Suprapubic skin (tissue), 4 donors: ENCODE measurements around the gene GALNT8. TPM values are rescaled to one million over a fixed set of nuclear protein-coding genes. Genes with fewer than 3 reads are reported as not detected.

Experiments
- DNase-seq, 2 donors: peaks; one replicate each; pipeline ENCODE4 v3.0.0-alpha.2; 2019; ENCODE audit warnings: low spot score in 2 of 2
- H3K27ac ChIP-seq: fragments of 200-600 bp; sonication (generic); one replicate; pipeline ENCODE4 v1.5.1; 2019
- H3K27me3 ChIP-seq: fragments of 200-600 bp; sonication (generic); one replicate; pipeline ENCODE4 v1.5.1; 2019
- H3K36me3 ChIP-seq: fragments of 200-600 bp; sonication (generic); one replicate; pipeline ENCODE4 v1.5.1; 2019
- H3K4me1 ChIP-seq: fragments of 200-600 bp; sonication (generic); one replicate; pipeline ENCODE4 v1.5.1; 2019
- H3K4me3 ChIP-seq: fragments of 200-600 bp; sonication (generic); one replicate; pipeline ENCODE4 v1.5.1; 2019; ENCODE audit warnings: mild to moderate bottlenecking
- H3K9me3 ChIP-seq: fragments of 200-600 bp; sonication (generic); one replicate; pipeline ENCODE4 v1.5.1; 2019
- CTCF ChIP-seq, 2 donors: fragments of 200-600 bp in 1 of 2; fragments of 450-650 bp in 1 of 2; sonication (generic) in 1 of 2; IDR thresholded peaks; one replicate each; pipeline ENCODE4 v1.5.1; 2016 to 2019; ENCODE audit warnings: antibody characterized with exemption in 2 of 2, mild to moderate bottlenecking in 1 of 2, moderate library complexity in 1 of 2
- EP300 ChIP-seq: sonication (generic); formaldehyde crosslinking; IDR thresholded peaks from one replicate; pipeline ENCODE4 v1.6.1; 2017; ENCODE audit warnings: antibody characterized with exemption
- POLR2A ChIP-seq, 2 donors: fragments of 450-650 bp; IDR thresholded peaks; one replicate each; pipeline ENCODE4 v1.6.1; 2017; ENCODE audit warnings: antibody characterized with exemption in 2 of 2, mild to moderate bottlenecking in 2 of 2, moderate library complexity in 2 of 2
- POLR2AphosphoS5 ChIP-seq, 3 donors: sonication (generic); formaldehyde crosslinking; IDR thresholded peaks; one replicate each; pipeline ENCODE4 v1.6.1; 2017; ENCODE audit warnings: antibody characterized with exemption in 3 of 3
- WGBS: methylation state at CpG from one replicate; pipeline ENCODE4 v1.1.5; 2018; 5-methylcytosine and 5-hydroxymethylcytosine counted together
- total RNA-seq, 4 donors: library from RNA; depleted of rRNA; stranded (reverse); fragments of >200 nt; gene quantifications; one replicate each; pipeline ENCODE4 v1.1.0, GENCODE V29; 2016

Gene GALNT8
- total RNA-seq, 4 donors from 2014 or later = 0.34 to 0.72 (median 0.59) TPM; not detected in 1

- TF ChIP-seq POLR2A (IDR thresholded peaks at IDR 0.05) (no peak), CTCF (IDR thresholded peaks at IDR 0.05) (no peak), EP300 (no peak), POLR2AphosphoS5 (IDR thresholded peaks at IDR 0.05) (no peak)
- no peaks in the 10 kb centered on the region for H3K36me3 ChIP-seq
- 80% methylated on average over 3 of the region's 3 CpGs for WGBS
- peaks cover 24% of the 10 kb centered on the region for H3K27me3 ChIP-seq
- no peaks in the 10 kb centered on the region for H3K4me1 ChIP-seq
- no peak overlapping the region for H3K4me3 ChIP-seq
- no peaks in the 10 kb centered on the region for H3K9me3 ChIP-seq
- DNase-seq = no peak
- H3K27ac ChIP-seq = no peak overlapping the region
Measured at GRCh38 chr12:4725057-4725456, 4.9 kb downstream of the GALNT8 start.

GRCh38 chr12:4734625-4735340 lies 14.6 kb downstream of the GALNT8 start:
- Histone ChIP-seq H3K4me3 (no peak overlapping the region), H3K27ac (no peak overlapping the region), H3K9me3 (no peaks in the 10 kb centered on the region), H3K36me3 (no peaks in the 10 kb centered on the region), H3K4me1 (no peaks in the 10 kb centered on the region), H3K27me3 (peaks cover 4% of the 10 kb centered on the region)
- no peak for TF ChIP-seq EP300
- no peak for TF ChIP-seq CTCF (IDR thresholded peaks at IDR 0.05)
- TF ChIP-seq POLR2A (IDR thresholded peaks at IDR 0.05) = no peak
- TF ChIP-seq POLR2AphosphoS5 (IDR thresholded peaks at IDR 0.05) = no peak
- WGBS = 83% methylated on average over 4 of the region's 4 CpGs
- no peak for DNase-seq

- Histone ChIP-seq H3K27me3 (peaks cover 4% of the 10 kb centered on the region), H3K36me3 (no peaks in the 10 kb centered on the region), H3K9me3 (no peaks in the 10 kb centered on the region), H3K4me3 (no peak overlapping the region), H3K4me1 (no peaks in the 10 kb centered on the region), H3K27ac (no peak overlapping the region)
- DNase-seq = no peak
- WGBS = 71% methylated on average over 1 of the region's 1 CpG
- TF ChIP-seq POLR2A (IDR thresholded peaks at IDR 0.05) (no peak), POLR2AphosphoS5 (IDR thresholded peaks at IDR 0.05) (no peak), EP300 (no peak), CTCF (IDR thresholded peaks at IDR 0.05) (no peak)
Measured at GRCh38 chr12:4736091-4736490, 15.9 kb downstream of the GALNT8 start.

GRCh38 chr12:4738541-4738940 lies 18.3 kb downstream of the GALNT8 start:
- Histone ChIP-seq H3K36me3 (no peaks in the 10 kb centered on the region), H3K4me3 (no peak overlapping the region), H3K9me3 (no peaks in the 10 kb centered on the region), H3K4me1 (no peaks in the 10 kb centered on the region), H3K27me3 (peaks cover 4% of the 10 kb centered on the region), H3K27ac (no peak overlapping the region)
- no peak for TF ChIP-seq POLR2A (IDR thresholded peaks at IDR 0.05)
- no peak for TF ChIP-seq EP300
- no peak for TF ChIP-seq CTCF (IDR thresholded peaks at IDR 0.05)
- TF ChIP-seq POLR2AphosphoS5 (IDR thresholded peaks at IDR 0.05) = no peak
- DNase-seq = no peak
- WGBS = 83% methylated on average over 4 of the region's 4 CpGs

GRCh38 chr12:4742416-4742970 lies 22.3 kb downstream of the GALNT8 start:
- Histone ChIP-seq H3K27me3 (no peaks in the 10 kb centered on the region), H3K9me3 (no peaks in the 10 kb centered on the region), H3K4me1 (no peaks in the 10 kb centered on the region), H3K27ac (no peak overlapping the region), H3K4me3 (no peak overlapping the region), H3K36me3 (no peaks in the 10 kb centered on the region)
- DNase-seq = no peak
- 81% methylated on average over 15 of the region's 15 CpGs for WGBS
- TF ChIP-seq CTCF (IDR thresholded peaks at IDR 0.05) (no peak), EP300 (no peak)
